Adrenal gland (tissue), 19 donors: ENCODE measurements around the gene UNC13C. TPM values are rescaled to one million over a fixed set of nuclear protein-coding genes. Genes with fewer than 3 reads are reported as not detected.
"Not testable (repeated sequence)": the region's sequence is repeated elsewhere in the genome, so short reads cannot be mapped to it uniquely, and the experiment has no call there.

ENCODE experiments used
- DNase-seq, 7 donors: peaks; one replicate each; pipeline ENCODE4 v3.0.0-alpha.2; 2019 to 2020
- H3K27ac ChIP-seq, 5 donors: fragments of 200-600 bp; sonication (generic) in 4 of 5; 1 replicate in 3 of 5; 2 replicates in 2 of 5; pipeline versions ENCODE4 v1.5.1 to v1.8.0; 2016 to 2020; ENCODE audit warnings: mild to moderate bottlenecking in 1 of 5
- H3K27me3 ChIP-seq: fragments of 200-600 bp; 2 replicates; pipeline ENCODE4 v1.8.0; 2021
- H3K36me3 ChIP-seq, 2 donors: fragments of 200-600 bp; replicated peaks in 1 of 2; 1 replicate in 1 of 2; 2 replicates in 1 of 2; pipeline versions ENCODE4 v1.5.1 to v1.8.0; 2018 to 2022
- H3K4me1 ChIP-seq, 2 donors: fragments of 200-600 bp; replicated peaks in 1 of 2; 1 replicate in 1 of 2; 2 replicates in 1 of 2; pipeline versions ENCODE4 v1.5.1 to v1.8.0; 2018 to 2021
- H3K4me3 ChIP-seq, 4 donors: fragments of 200-600 bp; sonication (generic) in 3 of 4; one replicate each; pipeline ENCODE4 v1.5.1; 2016 to 2018
- H3K9me3 ChIP-seq, 3 donors: fragments of 200-600 bp; sonication (generic) in 1 of 3; replicated peaks in 1 of 3; 1 replicate in 2 of 3; 2 replicates in 1 of 3; pipeline versions ENCODE4 v1.5.1 to v1.8.0; 2016 to 2021
- POLR2A ChIP-seq, 2 donors: fragments of 450-650 bp; IDR thresholded peaks; one replicate each; pipeline ENCODE4 v1.6.1; 2017; ENCODE audit warnings: antibody characterized with exemption in 2 of 2, mild to moderate bottlenecking in 2 of 2, moderate library complexity in 1 of 2
- WGBS, 4 donors: extraction: QIAGEN DNeasy Blood & Tissue Kit in 2 of 4; methylation state at CpG; one replicate each; pipeline versions ENCODE4 v1.1.5 to v1.1.7; 2013 to 2017; 5-methylcytosine and 5-hydroxymethylcytosine counted together
- intact Hi-C, 2 donors: fragments of 100-400 bp; cut with DNase I; formaldehyde crosslinking; loops; one replicate each; pipeline versions ENCODE4 v1.14.1 to v1.15.0; 2022 to 2023
- long read RNA-seq, 10 donors: library from polyadenylated mRNA in 3 of 10; unstranded in 2 of 10; stranded (forward) in 1 of 10; transcript quantifications; one replicate each; pipeline ENCODE4 v2.0.0 and lab custom pipeline, GENCODE V29; 2021 to 2026
- polyA plus RNA-seq, 3 donors: library from polyadenylated mRNA; stranded (reverse); fragments of 200-250 nt in 2 of 3; fragments of 350-450 nt in 1 of 3; fragmentation: Illumina TruSeq in 1 of 3; extraction: RNeasy Lipid Tissue Mini Kit (QIAGEN cat#74804) in 1 of 3; gene quantifications; one replicate each; pipeline ENCODE4 v1.2.3, GENCODE V29; 2013 to 2014
- total RNA-seq, 9 donors: library from RNA; depleted of rRNA in 4 of 9; stranded (reverse); fragments of >200 nt in 4 of 9; fragments of 120-200 nt in 1 of 9; fragmentation: NEBNext Ultra II Directional in 1 of 9; extraction: Animal tissue kit (Norgen Biotek cat#: 25700) in 1 of 9; gene quantifications; one replicate each; pipeline versions ENCODE4 v1.1.0 to v1.2.4, GENCODE V29; 2013 to 2023
- TF ChIP-seq, protein P1 (sequence below), 6 experiments: fragments of 450-650 bp in 4 of 6; fragments of 200-600 bp in 2 of 6; sonication (generic) in 1 of 6; IDR thresholded peaks; 1 replicate in 5 of 6; 2 replicates in 1 of 6; pipeline versions ENCODE4 v1.5.1 to v1.8.0; 2016 to 2021; ENCODE audit warnings: antibody characterized with exemption in 6 of 6, mild to moderate bottlenecking in 2 of 6, moderate library complexity in 1 of 6
- donor health status: healthy with polysubstance abuse.
- donor health status: Bipolar disorder and iron deficiency.
- donor health status: DM: yes; HTN: yes; CAD: no.
- donor health status: DM: no; HTN: no; CAD: no.
- donor health status: DM: no; HTN: no; CAD: no.
- donor health status: DM: yes; HTN: yes; CAD: no.

Gene UNC13C
- total RNA-seq = under 1 TPM in 7 of 9 donors, not detected in 2; 0.04 to 0.61 (median 0.14) TPM
- polyA plus RNA-seq = under 1 TPM in 1 of 3 donors, not detected in 2; 0.26 TPM
- long read RNA-seq, donor 1 = 0 reads
- long read RNA-seq, donor 2 = 0 reads
- long read RNA-seq, donor 3 = 0 reads
- long read RNA-seq, donor 4 = 0 reads
- long read RNA-seq, donor 5 = 0 reads
- long read RNA-seq, donor 6 = 0 reads
- long read RNA-seq, donor 7 = 0 reads
- long read RNA-seq, donor 8 = 0 reads
- long read RNA-seq, donor 9 = 0 reads
- long read RNA-seq, donor 10 = 0 reads

DNA sequence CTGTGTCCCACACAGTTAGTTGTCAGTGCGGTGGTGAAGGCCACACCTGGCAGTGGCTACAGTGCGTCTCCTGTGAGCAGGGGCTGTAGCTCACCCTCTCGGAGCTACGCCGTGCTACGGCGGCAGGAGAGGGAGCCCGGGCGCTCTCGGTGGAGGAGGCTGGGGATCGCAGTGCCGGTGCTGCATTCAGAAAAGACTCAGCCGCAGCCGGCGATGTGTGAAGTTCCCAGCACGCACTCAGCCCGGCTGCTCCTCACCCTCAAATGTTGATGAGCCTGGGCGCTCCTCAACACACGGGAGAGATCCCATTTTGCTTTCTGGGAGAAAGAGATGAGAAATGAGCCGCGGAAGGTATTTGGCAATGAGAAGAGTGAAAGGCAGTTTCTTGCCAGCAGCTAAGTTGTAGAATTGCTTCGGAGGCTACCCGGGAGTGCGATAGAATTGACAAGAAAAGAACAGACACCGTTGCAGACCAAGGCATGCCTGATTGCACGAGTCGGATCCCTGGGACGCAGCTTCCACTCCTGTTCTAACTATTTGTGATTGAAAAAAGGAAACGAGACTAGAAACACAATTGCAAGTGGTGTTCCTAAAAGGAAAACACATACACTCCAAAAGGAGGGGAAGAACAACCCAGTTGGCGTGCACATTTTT lies at the start of gene UNC13C:
Gene UNC13C (plus strand): TSS at position 189 of the 654 bp plus-strand sequence. CDS start 34,463 bp downstream, outside the sequence.
- Histone ChIP-seq H3K4me3 (peak within 1 kb of the TSS in 1 of 4 donors; percentile 32), H3K27me3 (peaks cover 10% of the 10 kb centered on the region), H3K27ac (no peak within 1 kb of the TSS), H3K4me1 (peaks cover 0 to 3% of the 10 kb centered on the region in 2 donors), H3K36me3 (no peaks in the 10 kb centered on the region), H3K9me3 (no peaks in the 10 kb centered on the region)
- WGBS, 4 donors = 2 to 4% (median 3%) methylated on average over 14 to 30 of the region's 30 CpGs
- no peak for TF ChIP-seq POLR2A (IDR thresholded peaks at IDR 0.05)
- TF ChIP-seq, protein P1, sequence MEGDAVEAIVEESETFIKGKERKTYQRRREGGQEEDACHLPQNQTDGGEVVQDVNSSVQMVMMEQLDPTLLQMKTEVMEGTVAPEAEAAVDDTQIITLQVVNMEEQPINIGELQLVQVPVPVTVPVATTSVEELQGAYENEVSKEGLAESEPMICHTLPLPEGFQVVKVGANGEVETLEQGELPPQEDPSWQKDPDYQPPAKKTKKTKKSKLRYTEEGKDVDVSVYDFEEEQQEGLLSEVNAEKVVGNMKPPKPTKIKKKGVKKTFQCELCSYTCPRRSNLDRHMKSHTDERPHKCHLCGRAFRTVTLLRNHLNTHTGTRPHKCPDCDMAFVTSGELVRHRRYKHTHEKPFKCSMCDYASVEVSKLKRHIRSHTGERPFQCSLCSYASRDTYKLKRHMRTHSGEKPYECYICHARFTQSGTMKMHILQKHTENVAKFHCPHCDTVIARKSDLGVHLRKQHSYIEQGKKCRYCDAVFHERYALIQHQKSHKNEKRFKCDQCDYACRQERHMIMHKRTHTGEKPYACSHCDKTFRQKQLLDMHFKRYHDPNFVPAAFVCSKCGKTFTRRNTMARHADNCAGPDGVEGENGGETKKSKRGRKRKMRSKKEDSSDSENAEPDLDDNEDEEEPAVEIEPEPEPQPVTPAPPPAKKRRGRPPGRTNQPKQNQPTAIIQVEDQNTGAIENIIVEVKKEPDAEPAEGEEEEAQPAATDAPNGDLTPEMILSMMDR (IDR thresholded peaks at IDR 0.05) = no peak
- intact Hi-C loops = no loop called here
- peak in 5 of 7 donors; percentile 4 to 48 (median 20) for DNase-seq

DNA sequence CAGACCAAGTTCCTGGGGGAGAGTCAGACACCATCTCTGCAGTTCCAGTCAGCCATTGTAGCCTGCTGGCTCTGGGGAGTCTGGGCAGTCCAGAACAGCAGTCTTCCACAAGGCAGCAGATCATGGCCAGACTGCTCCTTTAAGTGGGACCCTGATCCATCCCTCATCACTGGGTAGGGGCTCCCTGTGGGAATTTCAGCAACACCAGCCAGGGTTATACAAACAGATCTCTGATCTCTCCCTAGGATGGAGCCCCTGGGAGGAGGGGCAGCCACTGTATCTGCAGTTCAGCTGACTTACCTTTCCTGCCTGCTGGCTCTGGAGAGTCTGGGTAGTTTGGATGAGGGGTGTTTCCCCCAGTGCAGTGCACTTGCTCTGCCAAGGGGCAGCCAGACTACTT lies 42.1 kb upstream of the UNC13C start:
- Histone ChIP-seq H3K4me1 (no peaks in the 10 kb centered on the region), H3K4me3 (no peak overlapping the region), H3K9me3 (peaks cover 0 to 5% (median 0%) of the 10 kb centered on the region in 3 donors), H3K27ac (no peak overlapping the region), H3K27me3 (no peaks in the 10 kb centered on the region), H3K36me3 (no peaks in the 10 kb centered on the region)
- no peak for DNase-seq
- intact Hi-C loops = no loop called here
- TF ChIP-seq, protein P1 (IDR thresholded peaks at IDR 0.05) = no peak
- TF ChIP-seq POLR2A (IDR thresholded peaks at IDR 0.05) = no peak

DNA sequence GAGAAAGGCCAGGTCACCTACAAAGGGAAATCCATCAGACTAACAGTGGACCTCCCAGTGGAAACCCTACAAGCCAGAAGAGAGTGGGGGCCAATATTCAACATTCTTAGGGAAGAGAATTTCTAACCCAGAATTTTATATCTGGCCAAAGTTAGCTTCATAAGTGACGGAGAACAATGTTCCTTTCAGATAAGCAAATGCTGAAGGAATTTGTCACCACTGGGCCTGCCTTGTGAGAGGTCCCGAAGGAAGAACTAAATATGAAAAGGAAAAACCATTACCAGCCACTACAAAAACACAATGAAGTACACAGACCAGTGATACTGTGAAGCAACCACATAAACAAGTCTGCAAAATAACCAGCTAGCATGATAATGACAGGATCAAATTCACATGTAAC lies 40.6 kb upstream of the UNC13C start:
- H3K4me1 ChIP-seq, H3K9me3 ChIP-seq, intact Hi-C loops, H3K27ac ChIP-seq, H3K27me3 ChIP-seq, H3K4me3 ChIP-seq, DNase-seq, H3K36me3 ChIP-seq: not testable (repeated sequence)
- WGBS, 4 donors = 66 to 89% (median 80%) methylated on average over 2 of the region's 2 CpGs

DNA sequence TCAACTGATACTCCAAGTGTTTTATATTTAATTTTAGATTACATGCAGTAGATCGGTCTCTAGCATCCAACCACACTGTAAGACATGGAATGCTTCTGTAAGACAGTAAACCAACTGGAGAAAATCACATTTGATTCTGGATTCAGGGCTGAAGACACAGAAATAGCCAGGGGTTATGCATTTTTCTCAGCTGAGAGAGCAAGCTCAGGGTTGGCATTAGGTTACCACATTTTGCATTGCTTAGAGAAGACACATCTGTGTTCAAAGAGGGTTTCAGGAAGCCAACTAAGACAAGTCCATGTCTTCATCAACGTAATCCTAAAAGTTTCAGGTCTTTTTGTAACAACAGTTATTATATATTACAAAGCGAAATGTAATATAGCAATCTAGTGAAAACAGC lies 27.7 kb upstream of the UNC13C start:
- Histone ChIP-seq H3K27me3 (no peaks in the 10 kb centered on the region), H3K9me3 (no peaks in the 10 kb centered on the region), H3K27ac (no peak overlapping the region), H3K4me3 (no peak overlapping the region), H3K4me1 (no peaks in the 10 kb centered on the region), H3K36me3 (no peaks in the 10 kb centered on the region)
- intact Hi-C loops = no loop called here
- no peak for DNase-seq
- no peak for TF ChIP-seq POLR2A (IDR thresholded peaks at IDR 0.05)
- 70 to 86% (median 80%) methylated on average over 3 of the region's 3 CpGs for WGBS, 4 donors

DNA sequence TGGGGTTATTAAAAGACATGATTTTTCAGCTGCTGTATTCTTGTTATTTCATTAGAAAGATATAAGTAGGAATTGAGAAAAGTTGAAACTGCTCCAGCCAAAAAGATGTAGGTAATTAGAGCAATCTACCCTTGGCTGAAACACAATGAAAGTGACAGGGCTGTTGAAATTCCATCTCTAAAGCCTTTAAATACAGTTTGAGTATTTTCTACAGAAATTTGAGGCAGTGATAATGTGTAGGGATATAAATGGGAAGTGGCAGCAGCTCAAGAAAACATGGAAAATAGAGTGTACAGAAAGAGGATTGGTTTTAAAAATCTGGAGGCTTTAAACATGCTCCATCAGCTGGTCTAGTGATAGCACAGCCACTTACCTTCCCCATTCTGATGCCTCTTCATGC lies 22.8 kb upstream of the UNC13C start:
- H3K27ac ChIP-seq = no peak overlapping the region
- no peaks in the 10 kb centered on the region for H3K4me1 ChIP-seq
- no peaks in the 10 kb centered on the region for H3K27me3 ChIP-seq
- no peaks in the 10 kb centered on the region for H3K9me3 ChIP-seq
- no peaks in the 10 kb centered on the region for H3K36me3 ChIP-seq
- DNase-seq = no peak
- H3K4me3 ChIP-seq = no peak overlapping the region
- TF ChIP-seq, protein P1 (IDR thresholded peaks at IDR 0.05) = no peak
- TF ChIP-seq POLR2A (IDR thresholded peaks at IDR 0.05) = no peak
- intact Hi-C loops = no loop called here
